ENCODE data around the gene MUC4.

DNA sequence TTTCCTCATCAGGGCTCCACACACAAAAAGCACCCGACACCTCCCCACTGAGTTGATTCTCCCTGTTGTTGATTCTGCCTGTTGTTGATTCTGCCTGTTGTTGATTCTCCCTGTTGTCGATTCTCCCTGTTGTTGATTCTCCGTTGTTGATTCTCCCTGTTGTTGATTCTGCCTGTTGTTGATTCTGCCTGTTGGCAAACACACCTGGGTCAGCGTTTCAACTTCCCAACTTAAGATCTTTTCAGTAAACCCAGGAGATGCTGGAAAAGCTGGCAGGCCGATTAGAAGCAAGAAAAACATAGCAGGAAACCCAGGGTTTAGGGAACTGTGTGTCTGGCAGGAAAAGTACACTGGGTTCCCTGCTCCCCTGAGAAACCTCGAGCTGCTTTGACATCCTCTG, 48.7 kb upstream of the MUC4 start:
- TF ChIP-seq EP300 (IDR thresholded peaks at IDR 0.05): no peak
- no peak for TF ChIP-seq POLR2AphosphoS5 (IDR thresholded peaks at IDR 0.05)

Measured in upper lobe of left lung (tissue), 4 donors.